NCI-H1105 (cell line): Measurements from ENCODE around the gene CDHR4.
A peak's percentile ranks its signal among the peaks of the same experiment; 100 is the strongest.
"Not testable (repeated sequence)": the region's sequence is repeated elsewhere in the genome, so short reads cannot be mapped to it uniquely, and the experiment has no call there.

ENCODE experiments used
- DNase-seq: peaks from one replicate; lab custom pipeline; 2025; lab: John Stamatoyannopoulos, UW

The CDHR4 gene

GRCh38 chr3:49799761-49800160 is at the start of gene CDHR4:
CDHR4 (minus strand) TSS chr3:49799873; CDS start chr3:49799812, 61 bp downstream.
- no peak for DNase-seq

GRCh38 chr3:49845694-49846093 is 46.0 kb upstream of the CDHR4 start:
- DNase-seq: no peak

- no peak for DNase-seq
These were observed 45.0 kb upstream of the CDHR4 start for GRCh38 chr3:49844464-49845183.

- no peak for DNase-seq
These were observed 43.3 kb upstream of the CDHR4 start for GRCh38 chr3:49842843-49843517.

- DNase-seq: no peak
These were observed 42.1 kb upstream of the CDHR4 start for GRCh38 chr3:49841806-49842205.

GRCh38 chr3:49841126-49841696 is 41.5 kb upstream of the CDHR4 start:
- DNase-seq: no peak

- DNase-seq: no peak
These were observed 40.7 kb upstream of the CDHR4 start for GRCh38 chr3:49840388-49840787.

- peak; percentile 30 for DNase-seq
These were observed 39.6 kb upstream of the CDHR4 start for GRCh38 chr3:49839193-49839809.

GRCh38 chr3:49831341-49831740 is 31.7 kb upstream of the CDHR4 start:
- DNase-seq: no peak

- no peak for DNase-seq
These were observed 26.3 kb upstream of the CDHR4 start for GRCh38 chr3:49826016-49826415.

- not testable (repeated sequence) for DNase-seq
These were observed 23.5 kb upstream of the CDHR4 start for GRCh38 chr3:49823131-49823530.

- no peak for DNase-seq
These were observed 14.0 kb upstream of the CDHR4 start, which contains the start of gene UBA7 for GRCh38 chr3:49813497-49814174. UBA7 (minus strand) TSS chr3:49813953; CDS start chr3:49813787, 166 bp downstream.

GRCh38 chr3:49812916-49813496 is 13.3 kb upstream of the CDHR4 start:
- no peak for DNase-seq

GRCh38 chr3:49807431-49808114 is 7.9 kb upstream of the CDHR4 start:
- no peak for DNase-seq

- DNase-seq: no peak
These were observed 7.2 kb upstream of the CDHR4 start for GRCh38 chr3:49806850-49807249.

GRCh38 chr3:49805897-49806701 is 6.4 kb upstream of the CDHR4 start:
- DNase-seq: no peak

GRCh38 chr3:49805367-49805782 is 5.7 kb upstream of the CDHR4 start:
- DNase-seq: no peak

- no peak for DNase-seq
These were observed 4.7 kb upstream of the CDHR4 start for GRCh38 chr3:49804141-49805041.

- DNase-seq: peak; percentile 21
These were observed 3.9 kb upstream of the CDHR4 start for GRCh38 chr3:49803465-49804140.
